Pancreas (tissue), 10 donors: ENCODE results near the gene PRSS22. TPM values are rescaled to one million over a fixed set of nuclear protein-coding genes. Genes with fewer than 3 reads are reported as not detected.
A peak's percentile ranks its signal among the peaks of the same experiment; 100 is the strongest.

Experiments used
- ATAC-seq, 4 donors: fragments of 200-7000 bp; cut with Tn5 transposase; one replicate each; pipeline versions ENCODE4 v1.8.0 to v1.9.1; 2020; ENCODE audit warnings: mild to moderate bottlenecking in 4 of 4, moderate library complexity in 4 of 4
- DNase-seq, 6 donors: peaks; one replicate each; pipeline ENCODE4 v3.0.0-alpha.2; 2020
- FAIRE-seq: peaks from 2 replicates; lab custom pipeline; 2012; peaks lifted over from hg19 to GRCh38; lab: Jason Lieb, UNC
- H3K27ac ChIP-seq, 4 donors: fragments of 200-600 bp; sonication (generic); 1 replicate in 3 of 4; 2 replicates in 1 of 4; pipeline versions ENCODE4 v1.5.0 to v1.8.0; 2020
- H3K27me3 ChIP-seq, 4 donors: fragments of 200-600 bp; one replicate each; pipeline ENCODE4 v1.8.0; 2021
- H3K36me3 ChIP-seq, 3 donors: fragments of 200-600 bp; sonication (generic) in 1 of 3; one replicate each; pipeline versions ENCODE4 v1.5.0 to v1.8.0; 2020 to 2021
- H3K4me1 ChIP-seq, 3 donors: fragments of 200-600 bp; one replicate each; pipeline ENCODE4 v1.8.0; 2021
- H3K4me3 ChIP-seq, 4 donors: fragments of 200-600 bp; sonication (generic) in 2 of 4; one replicate each; pipeline versions ENCODE4 v1.5.0 to v1.8.0; 2020 to 2021
- H3K9me3 ChIP-seq, 4 donors: fragments of 200-600 bp; one replicate each; pipeline ENCODE4 v1.8.0; 2021
- WGBS, 2 donors: extraction: QIAGEN DNeasy Blood & Tissue Kit; methylation state at CpG; one replicate each; pipeline ENCODE4 v1.1.7; 2013; 5-methylcytosine and 5-hydroxymethylcytosine counted together
- intact Hi-C, 3 donors: fragments of 100-400 bp; cut with DNase I; formaldehyde crosslinking; loops; one replicate each; pipeline versions ENCODE4 v1.11.1 to v1.14.2; 2022
- polyA plus RNA-seq, 2 donors: library from polyadenylated mRNA; stranded (reverse); fragments of 200-250 nt; gene quantifications; one replicate each; pipeline ENCODE4 v1.2.3, GENCODE V29; 2013
- total RNA-seq, 6 donors: library from RNA; stranded (reverse); fragmentation: NEBNext Ultra II Directional in 4 of 6; extraction: Animal tissue kit (Norgen Biotek cat#: 25700) in 4 of 6; gene quantifications; one replicate each; pipeline versions ENCODE4 v1.2.1 to v1.2.4, GENCODE V29; 2021 to 2023
- TF ChIP-seq, protein P1 (sequence below), 4 donors: fragments of 200-600 bp; sonication (generic) in 3 of 4; IDR thresholded peaks; one replicate each; pipeline versions ENCODE4 v1.5.0 to v1.8.0; 2021; ENCODE audit warnings: antibody characterized with exemption in 4 of 4
- donor health status: healthy with polysubstance abuse.
- donor health status: DM: no; HTN: no; CAD: no; lungs with moderate emphysema.
- donor health status: DM: no; HTN: no; CAD: no.
- donor health status: control.
- donor health status: control.
- donor health status: Bipolar disorder and iron deficiency.
- donor health status: DM: yes; HTN: yes; CAD: no.
- donor health status: DM: no; HTN: no; CAD: no.
- donor health status: DM: no; HTN: no; CAD: no.
- donor health status: DM: yes; HTN: yes; CAD: no.

Gene PRSS22
- total and polyA plus RNA-seq, 8 donors, result 8.4 to 59.5 (median 16.9) TPM

DNA sequence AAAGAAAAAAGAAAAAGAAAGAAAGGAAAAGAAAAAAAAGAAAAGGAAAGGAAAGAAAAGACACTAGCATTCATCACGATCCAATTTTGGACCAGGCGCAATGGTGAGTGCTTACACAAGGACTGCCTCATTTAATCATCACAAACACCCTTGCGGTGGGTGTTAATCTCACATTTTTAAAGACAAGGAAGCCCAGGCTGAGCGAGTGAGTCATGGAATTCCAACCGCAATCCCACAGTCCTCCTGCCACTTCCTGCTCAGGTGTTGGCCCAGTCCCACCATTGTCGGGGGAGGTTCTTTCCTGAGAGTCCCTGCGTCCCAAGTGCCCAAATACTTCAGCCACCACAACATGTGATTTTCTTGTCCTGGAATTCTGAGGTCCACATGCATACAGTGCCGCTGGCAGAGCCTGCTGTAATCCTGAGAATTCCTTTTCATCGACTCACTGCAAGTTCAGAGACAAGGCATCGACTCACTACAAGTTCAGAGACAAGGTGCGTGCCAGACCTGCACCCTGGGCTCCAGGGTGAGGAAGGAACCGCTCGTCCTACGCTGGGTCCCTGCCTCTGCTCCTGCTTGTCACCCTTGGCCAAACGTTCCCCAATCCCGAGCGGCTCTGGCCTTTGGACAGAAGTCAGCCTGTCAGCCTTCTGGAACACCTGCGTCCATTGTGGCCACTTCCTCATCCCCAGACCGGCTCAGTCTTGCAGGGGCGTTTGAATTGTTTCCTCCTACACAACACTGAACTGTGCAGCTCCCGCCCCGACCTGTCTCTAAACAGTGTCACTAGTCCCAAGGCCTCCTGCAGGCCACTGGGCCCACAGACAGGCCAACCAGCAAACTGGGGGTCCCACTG, 22.1 kb downstream of the PRSS22 start:
- DNase-seq, result peak; percentile 32 to 66 (median 64)
- ATAC-seq, result peak; percentile 66 to 81 (median 76)
- intact Hi-C loops, result no loop called here
- peak overlapping the region; percentile 51 to 79 (median 73) for H3K27ac ChIP-seq
- no peak for FAIRE-seq
- H3K9me3 ChIP-seq, result no peaks in the 10 kb centered on the region
- no peak overlapping the region for H3K4me3 ChIP-seq
- H3K4me1 ChIP-seq, result no peaks in the 10 kb centered on the region
- no peaks in the 10 kb centered on the region for H3K27me3 ChIP-seq
- 24 to 29% methylated on average over 22 of the region's 22 CpGs for WGBS, 2 donors
- TF ChIP-seq, protein P1, sequence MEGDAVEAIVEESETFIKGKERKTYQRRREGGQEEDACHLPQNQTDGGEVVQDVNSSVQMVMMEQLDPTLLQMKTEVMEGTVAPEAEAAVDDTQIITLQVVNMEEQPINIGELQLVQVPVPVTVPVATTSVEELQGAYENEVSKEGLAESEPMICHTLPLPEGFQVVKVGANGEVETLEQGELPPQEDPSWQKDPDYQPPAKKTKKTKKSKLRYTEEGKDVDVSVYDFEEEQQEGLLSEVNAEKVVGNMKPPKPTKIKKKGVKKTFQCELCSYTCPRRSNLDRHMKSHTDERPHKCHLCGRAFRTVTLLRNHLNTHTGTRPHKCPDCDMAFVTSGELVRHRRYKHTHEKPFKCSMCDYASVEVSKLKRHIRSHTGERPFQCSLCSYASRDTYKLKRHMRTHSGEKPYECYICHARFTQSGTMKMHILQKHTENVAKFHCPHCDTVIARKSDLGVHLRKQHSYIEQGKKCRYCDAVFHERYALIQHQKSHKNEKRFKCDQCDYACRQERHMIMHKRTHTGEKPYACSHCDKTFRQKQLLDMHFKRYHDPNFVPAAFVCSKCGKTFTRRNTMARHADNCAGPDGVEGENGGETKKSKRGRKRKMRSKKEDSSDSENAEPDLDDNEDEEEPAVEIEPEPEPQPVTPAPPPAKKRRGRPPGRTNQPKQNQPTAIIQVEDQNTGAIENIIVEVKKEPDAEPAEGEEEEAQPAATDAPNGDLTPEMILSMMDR (IDR thresholded peaks at IDR 0.05), result no peak
- H3K36me3 ChIP-seq, result no peaks in the 10 kb centered on the region

DNA sequence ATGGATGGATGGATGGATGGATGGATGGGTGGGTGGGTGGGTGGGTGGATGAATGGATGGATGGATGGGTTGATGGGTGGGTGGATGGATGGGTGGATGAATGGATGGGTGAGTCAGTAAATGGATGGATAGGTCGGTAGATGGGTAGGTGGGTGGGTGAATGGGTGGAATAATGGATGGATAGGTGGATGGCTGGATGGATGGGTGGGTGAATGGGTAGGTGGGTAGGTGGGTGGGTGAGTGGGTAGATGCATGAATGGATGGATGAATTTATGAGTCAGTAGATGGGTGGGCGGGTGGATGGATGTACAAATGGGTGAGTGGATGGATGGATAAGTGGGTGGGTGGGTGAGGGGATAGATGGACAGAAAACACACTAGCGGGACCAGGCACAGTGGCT, 23.0 kb downstream of the PRSS22 start:
- no peak for ATAC-seq
- TF ChIP-seq, protein P1 (IDR thresholded peaks at IDR 0.05), result no peak
- WGBS, 2 donors, result 59 to 62% methylated on average over 3 of the region's 3 CpGs
- Histone ChIP-seq H3K9me3 (no peaks in the 10 kb centered on the region), H3K36me3 (no peaks in the 10 kb centered on the region), H3K27me3 (no peaks in the 10 kb centered on the region), H3K4me3 (no peak overlapping the region), H3K27ac (peak overlapping the region; percentile 48 to 79 (median 73)), H3K4me1 (no peaks in the 10 kb centered on the region)
- FAIRE-seq, result no peak
- intact Hi-C loops, result no loop called here
- DNase-seq, result no peak

DNA sequence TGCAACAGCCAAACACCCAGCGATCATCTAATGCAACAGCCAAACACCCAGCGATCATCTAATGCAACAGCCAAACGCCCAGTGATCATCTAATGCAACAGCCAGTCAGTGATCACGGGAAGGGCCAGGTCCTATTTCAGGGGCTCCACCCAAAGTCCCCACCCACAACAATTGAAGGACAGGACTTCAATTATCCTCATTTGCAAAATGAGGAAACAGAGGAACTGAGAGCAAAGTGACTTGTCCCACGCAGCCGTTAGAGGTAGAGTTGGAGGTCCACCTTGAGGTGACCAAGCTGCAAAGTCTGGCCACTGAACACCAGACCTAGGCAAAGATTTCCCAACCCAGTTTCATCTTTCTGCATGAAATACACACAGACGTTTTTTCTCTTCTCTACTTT, 24.2 kb downstream of the PRSS22 start:
- ATAC-seq (no peak), DNase-seq (no peak), FAIRE-seq (no peak)
- WGBS, 2 donors, result 53 to 70% methylated on average over 7 of the region's 7 CpGs
- H3K27me3 ChIP-seq, result no peaks in the 10 kb centered on the region
- H3K9me3 ChIP-seq, result no peaks in the 10 kb centered on the region
- H3K27ac ChIP-seq, result no peak overlapping the region
- H3K4me1 ChIP-seq, result no peaks in the 10 kb centered on the region
- no peaks in the 10 kb centered on the region for H3K36me3 ChIP-seq
- H3K4me3 ChIP-seq, result no peak overlapping the region
- intact Hi-C loops, result no loop called here
- TF ChIP-seq, protein P1 (IDR thresholded peaks at IDR 0.05), result no peak

DNA sequence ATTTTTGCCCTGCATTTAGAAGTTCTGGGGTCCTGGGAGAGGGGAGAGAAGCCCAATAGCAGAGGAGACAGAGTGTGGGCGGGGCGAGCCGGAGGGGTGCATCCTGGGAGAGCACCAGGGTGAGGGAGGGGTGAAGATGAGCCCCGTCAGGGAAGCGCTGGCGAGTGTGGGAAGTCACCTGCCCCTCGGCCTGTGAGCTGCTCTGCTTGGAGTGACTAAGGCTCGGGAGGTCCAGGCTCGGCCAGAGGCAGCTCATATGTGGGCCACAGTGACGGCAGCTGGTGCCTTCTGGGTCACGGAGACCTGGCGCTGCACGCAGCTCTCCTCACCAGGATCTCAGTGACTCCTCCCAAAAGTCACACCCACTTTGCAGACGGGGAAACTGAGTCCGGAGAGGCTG, 26.8 kb downstream of the PRSS22 start:
- intact Hi-C loops, result no loop called here
- ATAC-seq (no peak), DNase-seq (peak in 1 of 6 donors; percentile 41), FAIRE-seq (no peak)
- H3K27me3 ChIP-seq, result no peaks in the 10 kb centered on the region
- no peak overlapping the region for H3K27ac ChIP-seq
- no peak overlapping the region for H3K4me3 ChIP-seq
- no peaks in the 10 kb centered on the region for H3K4me1 ChIP-seq
- H3K36me3 ChIP-seq, result no peaks in the 10 kb centered on the region
- 60 to 64% methylated on average over 15 of the region's 15 CpGs for WGBS, 2 donors
- TF ChIP-seq, protein P1 (IDR thresholded peaks at IDR 0.05), result no peak
- H3K9me3 ChIP-seq, result no peaks in the 10 kb centered on the region

DNA sequence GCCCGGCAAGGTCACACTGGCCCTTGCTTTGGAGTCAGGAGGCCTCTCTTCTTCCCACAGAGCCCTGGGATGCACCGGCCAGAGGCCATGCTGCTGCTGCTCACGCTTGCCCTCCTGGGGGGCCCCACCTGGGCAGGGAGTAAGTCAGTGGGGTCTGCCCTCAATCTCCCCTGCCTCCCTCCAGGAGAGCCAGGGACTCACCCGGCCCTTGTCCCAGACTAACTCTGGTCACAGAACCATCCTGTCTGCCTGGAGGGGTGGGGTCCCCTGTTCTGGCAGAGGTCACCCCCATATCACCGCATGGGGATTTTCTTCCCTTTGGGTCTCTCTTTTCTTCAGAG, 27.6 kb downstream of the PRSS22 start:
- intact Hi-C loops, result no loop called here
- Histone ChIP-seq H3K27me3 (no peaks in the 10 kb centered on the region), H3K4me3 (no peak overlapping the region), H3K27ac (no peak overlapping the region), H3K36me3 (no peaks in the 10 kb centered on the region), H3K9me3 (no peaks in the 10 kb centered on the region), H3K4me1 (no peaks in the 10 kb centered on the region)
- FAIRE-seq (no peak), ATAC-seq (peak in 1 of 4 donors; percentile 10), DNase-seq (no peak)
- 56 to 63% methylated on average over 5 of the region's 5 CpGs for WGBS, 2 donors
- TF ChIP-seq, protein P1 (IDR thresholded peaks at IDR 0.05), result no peak
